Measurements from ENCODE around the gene GJC2.

The GJC2 gene

GRCh38 chr1:228131766-228132165, 18.0 kb upstream of the GJC2 start:
- FAIRE-seq, result no peak
- no peak for TF ChIP-seq CTCF (IDR thresholded peaks at IDR 0.05; ENCODE audit: insufficient read depth, missing control alignments)
- no peak for DNase-seq (ENCODE audit: insufficient read length, low spot score)

- DNase-seq (ENCODE audit: insufficient read length, low spot score) (no peak), FAIRE-seq (no peak)
- no peak for TF ChIP-seq CTCF (IDR thresholded peaks at IDR 0.05; ENCODE audit: insufficient read depth, missing control alignments)
Observed at GRCh38 chr1:228134591-228134990, 15.1 kb upstream of the GJC2 start.

DNA sequence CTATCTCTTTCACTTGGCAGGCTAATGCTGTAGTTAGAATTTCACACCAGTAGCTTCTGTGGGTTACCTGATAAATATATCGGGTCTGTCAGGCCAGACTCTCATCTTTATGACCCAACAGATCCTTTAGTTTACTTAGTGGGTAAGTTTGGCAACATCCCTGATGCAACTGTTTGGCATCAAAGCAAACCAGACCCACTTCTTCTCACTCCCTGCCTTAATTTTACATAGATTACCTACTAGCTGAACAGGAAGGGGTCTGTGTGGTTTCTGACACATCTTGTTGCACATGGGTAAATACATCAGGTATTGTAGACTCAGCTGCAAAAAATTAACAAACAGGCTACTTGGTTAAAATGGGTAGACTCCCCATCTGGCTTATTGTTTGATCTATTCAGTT, 12.8 kb upstream of the GJC2 start:
- no peak for DNase-seq (ENCODE audit: insufficient read length, low spot score)
- no peak for FAIRE-seq
- TF ChIP-seq CTCF (IDR thresholded peaks at IDR 0.05; ENCODE audit: insufficient read depth, missing control alignments), result no peak

DNA sequence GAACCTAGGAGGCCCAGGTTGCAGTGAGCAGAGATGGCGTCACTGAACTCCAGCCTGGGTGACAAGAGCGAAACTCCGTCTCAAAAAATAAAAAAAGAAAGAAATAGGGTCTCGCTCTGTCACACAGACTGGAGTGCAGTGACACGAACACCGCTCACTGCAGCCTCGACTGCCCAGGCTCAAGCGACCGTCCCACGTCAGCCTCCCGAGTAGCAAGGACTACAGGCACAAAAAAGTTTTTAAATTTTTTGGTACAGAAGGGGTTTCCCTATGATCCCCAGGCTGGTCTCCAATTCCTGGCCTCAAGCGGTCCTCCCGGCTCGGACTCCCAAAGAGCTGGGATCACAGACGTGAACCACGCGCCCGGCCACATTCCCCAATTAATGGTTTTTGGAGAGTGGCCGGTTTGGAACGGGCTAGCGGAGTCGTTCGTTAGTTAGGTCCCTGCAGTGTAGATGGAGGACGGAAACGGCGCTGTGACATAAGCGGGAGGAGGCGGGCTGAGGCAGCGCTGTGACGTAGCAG, 10.3 kb upstream of the GJC2 start:
- no peak for FAIRE-seq
- no peak for DNase-seq (ENCODE audit: insufficient read length, low spot score)

DNA sequence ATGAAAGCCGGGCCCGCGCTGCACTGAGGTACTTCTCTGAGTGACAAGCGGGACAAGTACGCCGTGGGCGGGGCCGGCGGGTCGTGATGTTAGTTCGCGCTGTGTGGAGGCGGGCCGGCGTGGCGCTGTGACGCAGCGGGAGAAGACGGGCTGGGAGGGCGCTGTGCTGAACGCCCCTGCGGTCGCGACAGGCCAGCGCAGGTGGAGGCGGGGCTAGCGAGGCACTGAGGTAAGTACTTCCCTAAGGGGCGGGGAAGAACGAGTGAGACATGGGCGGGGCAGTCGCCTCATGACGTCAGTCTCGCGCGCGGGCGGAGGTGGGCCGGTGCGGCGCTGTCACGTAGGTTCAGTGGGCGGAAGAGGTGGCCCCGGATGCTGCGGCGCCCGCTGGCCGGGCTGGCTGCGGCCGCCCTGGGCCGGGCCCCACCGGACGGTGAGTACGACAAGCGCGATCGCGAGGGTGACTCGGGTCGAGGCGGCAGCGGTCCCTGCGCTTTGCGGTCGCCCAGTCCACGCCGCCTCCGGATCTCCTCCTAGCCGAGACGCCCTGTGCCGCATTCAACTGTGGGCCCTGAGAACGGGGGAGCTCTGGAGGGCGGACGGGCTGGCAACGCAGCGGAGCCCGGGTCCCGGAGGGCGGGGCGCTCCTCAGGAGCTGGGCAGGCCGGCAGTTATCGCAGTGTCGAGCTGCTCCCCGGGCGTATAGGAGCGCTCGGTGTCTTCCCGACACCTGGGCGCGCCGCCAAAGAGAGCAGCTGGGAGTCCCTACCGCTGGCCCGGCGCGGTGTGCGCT, 9.6 kb upstream of the GJC2 start, which contains the start of gene GUK1:
Gene GUK1 (plus strand): TSS at position 349 of the 793 bp plus-strand sequence. CDS start 24 bp downstream, at position 373.
- DNase-seq (ENCODE audit: insufficient read length, low spot score) (peak; percentile 98), FAIRE-seq (no peak)
- TF ChIP-seq CTCF (IDR thresholded peaks at IDR 0.05; ENCODE audit: insufficient read depth, missing control alignments), result peak; percentile 35

More for the DNA sequence above, 10.3 kb upstream of the GJC2 start:
- TF ChIP-seq CTCF (IDR thresholded peaks at IDR 0.05; ENCODE audit: insufficient read depth, missing control alignments), result no peak

DNA sequence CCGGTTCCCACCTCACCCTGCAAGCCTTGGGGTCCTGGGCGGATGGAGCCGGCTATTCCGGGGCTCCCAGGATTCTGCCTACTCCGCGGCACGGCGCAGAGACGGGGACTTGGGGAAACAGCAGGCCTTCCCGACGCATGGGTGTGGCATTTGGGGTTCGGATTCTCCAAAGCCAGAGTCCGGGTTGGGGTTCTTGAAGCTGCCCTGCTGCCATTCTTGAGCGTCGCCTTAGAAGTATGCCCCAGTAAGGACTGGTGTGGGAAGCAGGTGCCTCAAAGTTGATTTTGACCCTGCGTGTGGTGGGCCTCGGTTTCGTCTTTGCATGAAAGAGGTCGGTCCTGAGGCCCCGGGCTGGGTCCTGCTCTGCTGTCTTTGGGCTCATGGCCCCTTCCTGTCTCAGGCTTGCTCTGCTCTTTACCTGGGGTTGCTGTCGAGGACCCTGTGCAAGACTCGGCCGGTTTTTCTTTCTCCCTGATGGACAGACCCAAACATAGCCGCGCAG, 9.0 kb upstream of the GJC2 start:
- TF ChIP-seq CTCF (IDR thresholded peaks at IDR 0.05; ENCODE audit: insufficient read depth, missing control alignments), result no peak
- FAIRE-seq (no peak), DNase-seq (ENCODE audit: insufficient read length, low spot score) (no peak)

Measured in D721Med (cell line).